ENCODE data around the gene PRDM15. TPM values are rescaled to one million over a fixed set of nuclear protein-coding genes. Genes with fewer than 3 reads are reported as not detected.

PRDM15 gene
- total RNA-seq, 4 donors from 2014 or later: 7.6 to 27.5 (median 12.9) TPM

GRCh38 chr21:41761934-41762635 is 117.1 kb downstream of the PRDM15 start:
- peaks cover 59% of the 10 kb centered on the region for H3K4me1 ChIP-seq
- H3K36me3 ChIP-seq: no peaks in the 10 kb centered on the region
- 26% methylated on average over 17 of the region's 22 CpGs for WGBS
- H3K4me3 ChIP-seq: peak overlapping the region; percentile 37
- peak overlapping the region; percentile 41 for H3K27ac ChIP-seq
- TF ChIP-seq CTCF (IDR thresholded peaks at IDR 0.05): no peak
- peaks cover 29% of the 10 kb centered on the region for H3K27me3 ChIP-seq
- DNase-seq (ENCODE audit: low spot score in 2 of 2): no peak
- H3K9me3 ChIP-seq: no peaks in the 10 kb centered on the region

- peak overlapping the region; percentile 41 for H3K27ac ChIP-seq
- WGBS: 12% methylated on average over 22 of the region's 22 CpGs
- H3K36me3 ChIP-seq: peaks cover under 1% of the 10 kb centered on the region
- peak overlapping the region; percentile 37 for H3K4me3 ChIP-seq
- no peak for TF ChIP-seq POLR2A (IDR thresholded peaks at IDR 0.05)
- TF ChIP-seq EP300 (IDR thresholded peaks at IDR 0.05): no peak
- no peak for TF ChIP-seq POLR2AphosphoS5 (IDR thresholded peaks at IDR 0.05)
- no peak for TF ChIP-seq CTCF (IDR thresholded peaks at IDR 0.05)
- H3K4me1 ChIP-seq: peaks cover 52% of the 10 kb centered on the region
- no peak for DNase-seq (ENCODE audit: low spot score in 2 of 2)
- no peaks in the 10 kb centered on the region for H3K9me3 ChIP-seq
- peaks cover 22% of the 10 kb centered on the region for H3K27me3 ChIP-seq
Measured at GRCh38 chr21:41761211-41761933, 117.8 kb downstream of the PRDM15 start.

GRCh38 chr21:41760411-41760810 is 118.7 kb downstream of the PRDM15 start:
- 74% methylated on average over 9 of the region's 9 CpGs for WGBS

GRCh38 chr21:41759926-41760325 is 119.2 kb downstream of the PRDM15 start:
- peaks cover 48% of the 10 kb centered on the region for H3K4me1 ChIP-seq
- no peak overlapping the region for H3K27ac ChIP-seq
- 60% methylated on average over 5 of the region's 5 CpGs for WGBS
- no peak for DNase-seq (ENCODE audit: low spot score in 2 of 2)
- no peaks in the 10 kb centered on the region for H3K9me3 ChIP-seq
- TF ChIP-seq POLR2A (IDR thresholded peaks at IDR 0.05) (no peak), CTCF (IDR thresholded peaks at IDR 0.05) (no peak), POLR2AphosphoS5 (IDR thresholded peaks at IDR 0.05) (no peak), EP300 (IDR thresholded peaks at IDR 0.05) (no peak)
- H3K36me3 ChIP-seq: peaks cover 7% of the 10 kb centered on the region
- H3K4me3 ChIP-seq: no peak overlapping the region
- H3K27me3 ChIP-seq: peaks cover 16% of the 10 kb centered on the region

More at GRCh38 chr21:41760411-41760810, 118.7 kb downstream of the PRDM15 start:
- H3K4me1 ChIP-seq: peaks cover 51% of the 10 kb centered on the region
- H3K4me3 ChIP-seq: no peak overlapping the region
- TF ChIP-seq POLR2A (IDR thresholded peaks at IDR 0.05) (no peak), EP300 (IDR thresholded peaks at IDR 0.05) (no peak), CTCF (IDR thresholded peaks at IDR 0.05) (no peak), POLR2AphosphoS5 (IDR thresholded peaks at IDR 0.05) (no peak)
- H3K27ac ChIP-seq: no peak overlapping the region
- no peaks in the 10 kb centered on the region for H3K9me3 ChIP-seq
- no peak for DNase-seq (ENCODE audit: low spot score in 2 of 2)
- H3K27me3 ChIP-seq: peaks cover 16% of the 10 kb centered on the region
- H3K36me3 ChIP-seq: peaks cover 7% of the 10 kb centered on the region

- no peaks in the 10 kb centered on the region for H3K9me3 ChIP-seq
- H3K36me3 ChIP-seq: peaks cover 7% of the 10 kb centered on the region
- no peak overlapping the region for H3K27ac ChIP-seq
- WGBS: 40% methylated on average over 4 of the region's 11 CpGs
- H3K4me1 ChIP-seq: peaks cover 48% of the 10 kb centered on the region
- no peak overlapping the region for H3K4me3 ChIP-seq
- peaks cover 14% of the 10 kb centered on the region for H3K27me3 ChIP-seq
- DNase-seq (ENCODE audit: low spot score in 2 of 2): no peak
- TF ChIP-seq CTCF (IDR thresholded peaks at IDR 0.05): no peak
- TF ChIP-seq POLR2A (IDR thresholded peaks at IDR 0.05): no peak
- no peak for TF ChIP-seq EP300 (IDR thresholded peaks at IDR 0.05)
- TF ChIP-seq POLR2AphosphoS5 (IDR thresholded peaks at IDR 0.05): no peak
Measured at GRCh38 chr21:41759214-41759840, 119.8 kb downstream of the PRDM15 start.

Measured in suprapubic skin (tissue), 4 donors.